DMS79 (cell line): Measurements from ENCODE around the gene DPF1.

ENCODE experiments used
- DNase-seq: peaks from one replicate; lab custom pipeline; 2025; lab: John Stamatoyannopoulos, UW

Gene DPF1

DNA sequence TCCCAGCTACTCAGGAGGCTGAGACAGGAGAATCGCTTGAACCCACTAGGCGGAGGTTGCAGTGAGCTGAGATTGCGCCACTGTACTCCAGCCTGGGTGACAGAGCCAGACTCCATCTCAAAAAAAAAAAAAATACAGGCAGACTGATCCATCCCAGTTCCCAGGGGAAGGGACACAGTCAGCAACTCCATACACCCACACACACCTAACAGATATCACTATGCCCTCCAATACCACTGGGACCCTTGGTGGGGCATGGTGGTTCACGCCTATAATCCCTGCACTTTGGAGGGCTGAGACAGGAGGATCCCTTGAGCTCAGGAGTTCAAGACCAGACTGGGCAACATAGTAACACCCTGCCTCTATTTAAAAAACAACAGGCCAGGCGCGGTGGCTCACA lies 2.6 kb downstream of the DPF1 start:
- DNase-seq, result no peak

DNA sequence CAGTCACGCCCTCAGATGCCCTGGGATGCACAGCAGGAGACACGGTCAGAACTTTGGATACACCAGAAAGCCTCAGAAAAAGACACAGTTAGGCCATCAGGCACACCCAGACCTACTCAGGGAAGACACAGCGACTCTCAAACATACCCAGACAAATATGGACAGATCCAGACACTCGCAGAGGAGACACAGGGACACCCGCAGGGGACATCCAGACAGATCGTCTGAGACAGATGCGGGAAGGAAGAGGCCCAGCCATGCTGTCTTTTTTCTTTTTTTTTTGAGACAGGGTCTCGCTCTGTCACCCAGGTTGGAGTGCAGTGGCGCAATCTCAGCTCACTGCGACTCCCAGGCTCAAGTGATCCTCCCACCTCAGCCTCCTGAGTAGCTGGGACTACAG lies 4.8 kb downstream of the DPF1 start:
- DNase-seq, result no peak

- DNase-seq, result no peak
Observed at GRCh38 chr19:38218204-38218603, 5.8 kb downstream of the DPF1 start.

GRCh38 chr19:38216785-38217641 lies 7.0 kb downstream of the DPF1 start:
- DNase-seq, result no peak

DNA sequence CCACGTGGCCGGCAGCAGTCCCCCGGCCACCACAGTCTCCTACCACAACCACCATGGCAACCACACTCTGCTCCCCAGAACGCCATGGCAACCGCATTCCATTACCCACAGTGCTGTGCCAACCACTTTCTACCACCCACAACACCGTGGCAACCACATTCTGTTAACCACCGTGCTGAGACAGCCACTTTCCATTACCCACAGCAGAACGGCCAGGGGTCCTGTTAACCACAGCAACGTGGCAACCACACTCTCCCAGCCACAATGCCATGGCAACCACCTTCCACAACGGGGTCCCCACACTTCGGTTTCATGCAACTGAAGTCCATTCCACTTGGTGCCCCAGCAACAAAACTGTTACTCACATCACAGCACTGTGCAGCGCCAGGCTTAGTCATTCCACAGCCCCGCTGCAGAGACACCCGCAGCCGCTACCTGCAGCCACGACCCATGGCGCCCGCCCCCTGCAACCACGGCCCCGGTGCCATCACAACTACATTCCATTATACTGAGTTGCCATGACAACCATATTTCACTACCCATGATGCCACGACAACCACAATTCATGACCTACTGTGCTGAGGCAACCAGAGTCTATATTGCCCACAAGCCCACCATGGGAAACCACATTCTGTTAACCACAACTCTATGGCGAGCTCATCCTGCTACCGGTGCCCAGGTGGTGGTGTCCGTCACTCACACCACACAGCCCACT lies 10.0 kb downstream of the DPF1 start:
- no peak for DNase-seq

DNA sequence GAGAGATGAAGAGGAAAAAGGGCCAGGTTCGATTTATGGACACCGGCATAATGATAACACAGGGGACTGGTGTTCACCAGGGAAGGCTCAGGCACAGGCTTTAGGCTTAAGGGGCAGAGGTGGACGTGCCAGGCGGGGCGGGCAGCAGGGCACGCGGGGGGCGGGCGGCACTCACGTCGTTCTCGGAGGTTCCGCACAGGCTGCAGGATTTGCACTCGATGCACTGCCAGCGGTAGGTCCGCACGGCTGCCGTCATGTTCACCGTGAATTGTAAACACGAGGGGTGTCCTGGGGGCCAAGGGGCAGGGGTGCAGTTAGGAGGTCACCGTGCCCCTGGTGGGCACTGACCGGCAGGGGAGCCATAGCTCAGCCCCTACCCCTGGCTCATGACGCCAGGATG lies 10.6 kb downstream of the DPF1 start:
- DNase-seq, result no peak

DNA sequence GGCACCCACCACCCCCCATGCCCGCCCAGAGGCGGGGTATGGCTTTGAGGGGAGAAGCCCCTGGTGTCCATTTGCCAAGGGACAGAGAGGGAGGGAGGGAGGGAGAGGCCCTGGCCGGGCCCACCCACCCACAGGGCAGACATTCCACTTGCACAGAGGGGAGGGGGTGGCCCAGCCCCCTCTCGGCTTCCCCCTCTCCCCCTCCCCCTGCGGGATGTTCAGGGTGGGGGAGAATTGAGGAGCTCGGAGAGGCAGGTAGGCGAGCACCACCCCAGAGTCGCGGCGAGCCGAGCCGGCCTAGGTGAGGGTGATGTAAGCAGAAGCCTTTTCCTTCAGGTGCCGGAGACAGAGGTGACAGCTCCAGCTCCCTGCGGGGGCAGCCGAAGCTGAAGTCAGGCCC lies 12.3 kb downstream of the DPF1 start:
- no peak for DNase-seq

DNA sequence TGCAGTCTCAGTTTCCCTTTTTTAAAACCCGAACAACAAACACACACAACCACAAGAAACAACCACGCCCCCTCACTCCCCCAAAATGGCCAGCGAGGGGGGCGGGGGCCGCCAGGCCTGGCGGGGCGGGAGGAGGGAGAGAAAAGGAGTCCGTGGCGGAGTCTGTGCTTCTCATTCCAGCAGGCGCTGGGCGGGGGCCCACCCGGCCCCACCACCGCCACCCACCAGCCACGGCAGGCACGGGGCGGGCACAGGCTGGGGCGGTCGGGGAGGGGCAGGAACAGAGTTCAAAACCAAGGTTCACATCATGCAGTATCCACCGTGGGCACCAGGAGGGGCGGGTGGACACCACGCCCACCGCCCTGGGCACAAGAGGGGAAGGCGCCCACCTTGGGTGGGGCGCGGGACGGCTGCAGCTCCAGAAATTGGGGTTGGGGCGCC lies 12.9 kb downstream of the DPF1 start:
- no peak for DNase-seq

DNA sequence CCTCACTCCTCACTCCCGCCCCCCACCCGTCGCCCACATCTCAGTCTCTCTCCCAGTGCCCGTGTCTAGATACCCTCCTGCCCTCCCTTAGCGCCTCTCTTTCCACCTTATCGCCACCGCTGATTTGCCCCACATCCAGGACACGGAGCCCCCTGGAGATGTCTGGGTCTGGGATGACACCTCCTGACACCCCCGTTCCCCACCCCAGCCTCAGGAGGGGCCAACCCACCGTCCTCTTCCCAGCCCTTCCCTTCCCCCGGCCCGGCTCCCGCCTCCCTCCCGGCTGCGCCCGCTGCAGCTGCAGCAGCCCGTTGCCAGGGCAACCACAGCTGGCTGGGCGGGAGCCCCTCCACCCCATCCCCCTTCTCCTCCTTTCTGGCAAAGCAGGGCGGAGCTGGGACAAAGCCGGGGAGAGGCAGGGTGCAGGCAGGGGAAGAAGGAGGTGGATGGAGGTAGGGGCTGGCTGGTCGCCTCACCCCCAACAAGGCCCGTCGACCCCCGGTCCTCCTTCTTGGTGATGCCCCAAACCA lies 13.5 kb downstream of the DPF1 start:
- DNase-seq, result peak; percentile 51

GRCh38 chr19:38209671-38210457 lies 14.2 kb downstream of the DPF1 start:
- DNase-seq, result no peak

GRCh38 chr19:38209152-38209551 lies 14.9 kb downstream of the DPF1 start:
- no peak for DNase-seq

- no peak for DNase-seq
Observed at GRCh38 chr19:38208571-38208970, 15.5 kb downstream of the DPF1 start.

DNA sequence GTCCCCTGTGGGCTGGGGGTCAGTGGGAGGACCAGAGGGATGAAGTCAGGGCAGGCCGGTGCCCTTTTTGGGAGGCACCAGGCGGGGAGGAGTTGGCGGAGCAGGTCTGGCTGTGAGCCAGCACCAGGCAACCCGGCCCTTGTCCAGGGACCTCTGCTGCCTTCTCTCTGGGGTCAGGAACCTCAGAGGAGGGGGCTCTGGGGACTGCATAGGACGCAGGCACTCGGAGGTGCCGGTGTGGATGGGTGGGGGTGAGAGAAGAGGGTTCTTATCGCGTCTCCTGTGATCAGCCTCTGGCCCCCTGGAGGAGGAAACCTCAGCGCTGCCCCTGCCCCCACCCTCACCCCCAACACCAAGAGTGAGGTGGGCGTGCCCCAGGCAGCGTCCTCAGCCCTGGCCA lies 16.5 kb downstream of the DPF1 start:
- no peak for DNase-seq

DNA sequence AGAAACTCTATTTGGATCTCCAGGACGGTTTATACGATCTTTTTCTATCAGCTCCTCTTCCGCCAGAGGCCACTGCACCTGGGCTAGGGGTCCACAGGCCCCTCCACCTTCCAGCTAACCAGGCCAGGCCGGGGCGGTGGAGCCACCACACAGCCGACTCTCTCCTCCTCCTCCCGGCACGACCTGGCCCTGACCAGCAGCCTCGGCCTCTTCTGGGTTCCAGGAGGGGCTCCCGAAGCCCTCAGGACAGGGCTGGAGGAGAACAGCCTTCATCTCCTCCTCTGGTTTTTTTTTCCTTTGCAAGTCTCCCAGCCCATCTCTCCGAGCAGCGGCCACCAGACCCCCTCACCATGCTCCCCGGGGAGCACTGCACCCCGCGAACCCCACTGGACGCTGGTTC lies 17.1 kb downstream of the DPF1 start:
- no peak for DNase-seq

- DNase-seq, result no peak
Observed at GRCh38 chr19:38206006-38206745, 17.8 kb downstream of the DPF1 start.

- DNase-seq, result peak; percentile 58
Observed at GRCh38 chr19:38204728-38205127, 19.3 kb downstream of the DPF1 start.

- DNase-seq, result peak; percentile 43
Observed at GRCh38 chr19:38204096-38204495, 19.9 kb downstream of the DPF1 start.

GRCh38 chr19:38203197-38203596 lies 20.8 kb downstream of the DPF1 start:
- DNase-seq, result no peak

- DNase-seq, result no peak
Observed at GRCh38 chr19:38202504-38202903, 21.5 kb downstream of the DPF1 start.

- no peak for DNase-seq
Observed at GRCh38 chr19:38201731-38202130, 22.3 kb downstream of the DPF1 start.

DNA sequence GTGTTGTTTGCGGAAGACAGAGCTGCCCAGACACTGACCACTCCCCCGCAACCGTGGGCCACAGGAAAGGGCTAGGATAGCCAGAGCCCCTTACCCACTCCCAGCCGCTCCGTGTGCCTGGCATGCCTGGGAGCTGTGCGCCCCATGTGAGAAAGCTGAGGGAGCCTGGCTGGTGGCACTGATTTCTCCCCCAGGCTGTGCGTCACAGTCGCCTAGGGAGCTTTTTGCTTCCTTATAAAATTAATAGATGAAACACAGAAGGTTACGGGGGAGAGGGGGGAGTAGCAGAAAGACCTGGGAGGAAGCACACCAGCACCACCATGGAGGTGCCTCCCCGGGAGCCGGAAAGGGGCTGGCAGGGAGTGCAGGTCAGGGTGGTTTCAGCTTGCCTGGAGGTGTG lies 24.7 kb downstream of the DPF1 start:
- DNase-seq, result no peak
